Forelimb muscle (tissue), 1 donor: ENCODE data around the gene WDR4. TPM values are rescaled to one million over a fixed set of nuclear protein-coding genes. Genes with fewer than 3 reads are reported as not detected.
A peak's percentile ranks its signal among the peaks of the same experiment; 100 is the strongest.
"Not testable (repeated sequence)": the region's sequence is repeated elsewhere in the genome, so short reads cannot be mapped to it uniquely, and the experiment has no call there.

ENCODE experiments used
- DNase-seq: peaks from one replicate; pipeline ENCODE4 v3.0.0-alpha.2; 2013; ENCODE audit warnings: low read depth
- polyA plus RNA-seq: library from polyadenylated mRNA; unstranded; fragments of 120-200 nt; gene quantifications from one replicate; pipeline ENCODE4 v1.2.1, GENCODE V29; 2013; ENCODE audit not compliant: insufficient read length

WDR4 gene
- polyA plus RNA-seq, 1 donor = 8.0 TPM

GRCh38 chr21:42878678-42878992 lies 704 bp downstream of the WDR4 start:
- no peak for DNase-seq

- not testable (repeated sequence) for DNase-seq
These were observed 3.5 kb downstream of the WDR4 start for GRCh38 chr21:42875811-42876210.

GRCh38 chr21:42873096-42873495 lies 6.2 kb downstream of the WDR4 start:
- no peak for DNase-seq

- no peak for DNase-seq
These were observed 11.1 kb downstream of the WDR4 start for GRCh38 chr21:42868196-42868595.

GRCh38 chr21:42865776-42866160 lies 13.6 kb downstream of the WDR4 start:
- no peak for DNase-seq

- DNase-seq = peak; percentile 20
These were observed 14.2 kb downstream of the WDR4 start for GRCh38 chr21:42864815-42865775.

DNA sequence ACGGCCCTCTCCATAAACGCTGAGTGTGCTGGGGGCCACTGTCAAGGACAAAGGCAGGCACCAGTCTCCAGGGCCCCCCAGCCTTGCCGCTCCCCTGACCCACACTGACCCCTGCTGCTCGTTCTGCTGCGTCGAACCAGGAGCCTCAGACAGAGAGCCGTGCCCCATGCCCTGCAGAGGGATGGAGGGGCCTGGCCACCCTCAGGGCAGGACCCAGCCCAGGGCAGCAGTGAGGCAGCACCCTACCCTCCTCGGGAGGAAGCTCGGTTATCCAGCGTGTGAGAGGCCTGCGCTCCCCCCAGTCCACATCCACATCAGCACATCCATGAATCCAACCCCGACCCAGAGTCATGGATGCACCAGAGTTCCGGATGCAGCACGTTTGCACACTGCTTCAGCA lies 15.1 kb downstream of the WDR4 start:
- no peak for DNase-seq

GRCh38 chr21:42863504-42863870 lies 15.9 kb downstream of the WDR4 start:
- no peak for DNase-seq

GRCh38 chr21:42862774-42863503 lies 16.4 kb downstream of the WDR4 start:
- DNase-seq = no peak

DNA sequence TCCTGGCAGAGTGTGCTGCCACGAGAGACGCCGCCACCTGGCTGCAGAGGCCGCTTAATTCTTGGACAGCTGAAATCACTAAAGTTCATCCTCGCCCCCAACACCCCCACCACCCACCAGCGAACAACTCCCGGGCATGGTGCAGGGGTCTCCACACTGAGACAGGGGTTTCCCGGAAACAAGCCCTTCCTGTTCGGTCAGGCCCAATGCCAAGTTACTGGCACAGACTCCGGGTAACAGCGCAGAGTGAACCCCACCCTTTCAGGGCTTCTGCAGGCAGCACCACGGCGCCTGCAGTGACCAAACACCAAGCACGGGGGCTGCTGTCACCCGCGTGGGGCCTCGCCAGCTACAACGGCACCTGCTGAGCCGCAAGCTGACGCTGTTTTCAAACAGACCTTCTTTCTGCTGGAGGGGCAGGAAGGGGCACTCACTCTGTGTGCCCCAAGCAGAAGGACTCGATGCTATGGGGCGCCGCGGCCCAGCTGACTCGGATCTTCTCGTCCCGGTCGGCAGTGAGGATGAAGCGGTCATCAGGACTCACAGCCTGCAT lies 17.4 kb downstream of the WDR4 start:
- DNase-seq = no peak

GRCh38 chr21:42861311-42861847 lies 18.0 kb downstream of the WDR4 start:
- no peak for DNase-seq

DNA sequence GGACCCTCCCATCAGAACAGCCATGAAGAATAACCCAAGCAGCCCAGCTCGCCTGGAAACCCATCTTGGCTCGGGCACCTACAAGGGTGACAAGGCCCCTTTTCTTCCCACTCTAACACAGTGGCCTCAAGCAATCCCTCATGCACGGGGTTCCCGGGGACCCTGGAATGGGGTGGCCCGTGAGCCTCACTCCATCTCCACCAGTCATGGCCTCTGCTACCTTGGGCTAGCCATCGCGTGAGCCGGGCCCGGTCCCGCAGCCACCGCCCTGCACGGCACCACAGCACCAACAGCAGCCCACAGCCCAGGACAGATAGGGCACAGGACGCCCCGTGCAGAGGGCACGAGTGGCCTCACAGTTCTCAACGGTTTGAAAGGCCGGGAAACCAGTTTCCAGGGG lies 19.0 kb downstream of the WDR4 start:
- no peak for DNase-seq

DNA sequence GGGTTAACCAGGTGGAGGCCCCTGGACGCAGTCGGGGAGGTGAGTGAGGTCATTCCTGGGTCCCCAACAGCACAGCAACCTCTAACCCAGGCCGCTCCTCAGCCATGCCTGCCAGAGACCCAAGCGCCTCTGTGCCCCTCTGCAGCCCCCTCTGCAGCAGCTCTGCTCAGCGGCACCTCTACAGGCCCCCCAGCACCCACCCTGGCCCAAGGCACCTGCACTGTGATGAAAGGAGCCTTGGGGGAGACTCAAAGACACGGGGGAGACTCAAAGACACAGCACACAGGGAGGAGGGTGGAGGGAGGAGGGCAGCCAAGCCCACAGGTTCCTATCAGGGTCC lies 19.5 kb downstream of the WDR4 start:
- no peak for DNase-seq

DNA sequence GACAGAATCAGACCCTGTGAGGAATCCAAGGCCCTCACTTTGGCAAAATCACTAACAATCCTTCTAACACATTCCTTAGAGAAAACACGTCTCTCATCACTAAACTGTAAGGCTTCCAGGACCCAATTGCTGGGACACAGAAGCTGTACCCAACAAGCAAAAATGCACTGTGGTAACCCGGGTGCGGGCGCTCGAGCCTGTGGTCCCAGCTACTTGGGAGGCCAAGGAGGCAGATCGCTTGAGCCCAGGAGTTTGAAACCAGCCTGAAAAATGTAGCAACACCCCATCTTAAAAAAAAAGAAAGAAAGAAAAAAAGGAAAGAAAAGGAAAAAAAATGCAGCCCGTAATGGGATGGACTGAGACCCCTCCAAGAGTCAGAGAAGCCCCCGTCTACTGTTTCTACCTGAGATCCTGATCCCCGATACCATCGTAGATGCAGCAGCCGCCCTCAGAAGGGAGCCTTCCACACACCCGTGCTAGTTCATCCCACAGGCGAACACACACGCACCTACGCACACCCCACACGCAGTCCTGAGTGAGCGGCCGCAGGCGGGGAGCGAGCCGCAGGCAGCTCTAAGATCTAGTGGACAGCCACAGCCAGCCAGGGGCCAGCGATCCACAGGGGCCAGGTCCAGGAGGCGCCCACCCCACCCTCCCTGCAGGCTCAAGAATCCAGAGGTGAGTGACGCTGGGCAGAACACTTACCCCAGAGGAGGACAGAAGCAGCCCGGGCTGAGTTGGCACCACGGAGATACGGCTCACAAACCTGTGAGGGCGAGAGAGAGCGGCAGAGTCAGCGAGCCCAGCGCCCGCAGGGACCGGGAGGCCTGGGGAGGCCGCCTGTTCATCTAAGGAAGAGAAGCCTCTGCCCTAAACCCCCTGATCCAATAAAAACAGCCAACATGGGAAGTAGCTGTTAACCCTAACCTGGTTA lies 20.1 kb downstream of the WDR4 start:
- no peak for DNase-seq

- DNase-seq = no peak
These were observed 21.0 kb downstream of the WDR4 start for GRCh38 chr21:42858185-42858847.

DNA sequence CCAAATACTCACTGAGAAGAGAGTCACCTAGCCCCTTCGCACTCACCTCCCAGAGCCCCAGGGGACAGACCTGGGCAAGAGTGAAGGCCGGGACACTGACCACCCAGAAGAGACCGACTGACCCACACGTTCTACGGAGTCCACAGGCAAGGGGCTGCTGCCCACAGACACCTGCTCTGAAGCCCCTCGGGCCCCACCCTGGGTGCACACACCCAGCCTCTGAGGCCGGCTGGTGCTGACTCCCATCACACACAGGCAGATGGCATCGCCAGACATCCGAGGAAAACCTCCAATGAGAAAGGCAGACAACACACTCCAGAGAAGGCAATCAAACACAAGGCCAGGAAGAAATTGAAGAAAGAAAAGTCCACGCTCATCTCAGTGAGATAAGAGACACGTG lies 22.1 kb downstream of the WDR4 start:
- DNase-seq = no peak

DNA sequence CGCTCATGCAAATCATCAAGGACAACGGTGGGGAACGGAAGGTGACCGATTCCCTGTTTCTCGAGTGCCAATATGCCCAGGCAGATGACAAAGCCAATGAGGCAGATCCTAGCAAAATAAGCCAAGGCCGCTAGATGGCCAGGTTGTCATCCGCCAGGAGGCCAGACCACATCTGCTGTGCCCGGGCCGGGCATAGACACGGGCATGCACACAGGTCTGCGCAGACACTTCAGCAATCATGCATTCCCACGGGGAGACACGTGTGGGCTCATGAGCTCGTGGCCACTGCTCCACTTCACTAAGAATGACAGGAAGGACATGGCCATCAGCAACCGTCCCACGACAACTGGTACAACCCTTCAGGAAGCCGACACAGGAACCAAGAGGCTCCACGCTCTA lies 23.4 kb downstream of the WDR4 start:
- no peak for DNase-seq

DNA sequence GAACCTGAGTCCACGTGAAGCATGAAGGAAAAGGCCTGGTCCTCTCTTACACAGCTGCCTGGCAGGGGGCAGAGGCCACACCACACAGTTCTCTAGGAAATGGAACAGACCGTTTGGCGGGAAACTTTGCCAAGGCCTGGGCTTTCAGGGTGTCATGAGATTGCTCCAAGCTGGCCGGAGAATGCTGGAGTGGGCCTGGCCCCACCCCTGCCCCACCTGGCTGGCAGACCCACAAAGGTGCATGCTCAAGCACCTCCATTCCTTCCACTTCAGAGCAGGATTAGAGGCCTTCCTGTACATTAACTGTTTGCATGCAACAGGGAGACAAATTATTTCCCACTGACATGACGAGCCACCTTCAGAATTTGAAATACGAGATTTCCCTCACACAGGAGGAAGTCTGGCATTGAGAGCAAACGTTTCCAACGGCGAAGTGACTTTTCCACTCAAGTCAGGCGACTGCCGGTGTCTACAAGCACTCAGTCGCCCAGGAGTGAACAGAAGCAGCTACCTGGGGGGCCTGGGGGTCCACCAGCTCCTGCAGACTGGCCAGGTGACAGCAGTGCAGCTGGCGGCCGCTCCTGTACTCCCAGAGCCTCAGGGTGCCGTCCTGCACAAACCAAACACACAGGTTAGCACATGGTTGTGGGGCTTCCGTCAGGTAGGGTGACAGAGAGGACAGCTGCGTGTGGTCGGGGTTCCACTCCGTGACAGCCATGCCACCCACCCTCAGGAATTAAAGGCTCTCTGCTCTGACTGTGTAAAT lies 24.0 kb downstream of the WDR4 start:
- no peak for DNase-seq

DNA sequence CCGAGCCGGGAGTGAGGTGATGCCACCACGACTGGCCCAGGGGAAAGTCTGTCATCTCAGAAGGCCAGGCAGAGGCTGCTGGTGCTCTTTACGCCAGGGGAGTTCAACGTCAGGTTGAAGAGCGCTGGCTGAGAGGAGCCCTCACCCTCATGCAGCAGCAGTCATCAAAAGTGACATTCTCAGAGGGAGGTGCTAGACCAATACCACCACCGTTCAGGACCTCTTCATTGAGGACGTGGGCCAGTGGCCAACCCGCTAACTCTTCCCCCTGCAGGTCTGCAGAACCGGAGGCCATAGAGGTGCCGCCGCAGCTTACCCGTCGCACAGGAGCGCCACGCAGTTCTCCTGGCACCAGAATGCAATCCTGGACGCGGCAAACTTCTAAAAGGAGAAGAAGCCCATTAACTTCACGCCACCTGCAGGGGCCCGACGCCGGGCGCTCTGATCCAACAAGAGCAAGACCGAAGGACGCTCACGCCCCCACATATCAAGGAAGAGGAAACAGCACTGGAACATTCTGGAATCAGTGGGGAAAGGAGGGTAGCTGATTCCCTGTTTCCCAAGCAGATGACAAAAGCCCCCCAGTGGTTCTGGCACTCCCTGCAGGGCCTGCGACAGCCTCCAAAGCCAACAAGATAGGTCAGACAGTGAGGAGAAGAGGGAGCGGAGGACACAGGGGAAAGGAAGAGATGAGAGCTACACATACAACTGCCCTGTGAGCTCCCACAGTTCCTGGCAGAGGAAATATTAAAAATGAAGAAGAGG lies 24.9 kb downstream of the WDR4 start:
- no peak for DNase-seq

DNA sequence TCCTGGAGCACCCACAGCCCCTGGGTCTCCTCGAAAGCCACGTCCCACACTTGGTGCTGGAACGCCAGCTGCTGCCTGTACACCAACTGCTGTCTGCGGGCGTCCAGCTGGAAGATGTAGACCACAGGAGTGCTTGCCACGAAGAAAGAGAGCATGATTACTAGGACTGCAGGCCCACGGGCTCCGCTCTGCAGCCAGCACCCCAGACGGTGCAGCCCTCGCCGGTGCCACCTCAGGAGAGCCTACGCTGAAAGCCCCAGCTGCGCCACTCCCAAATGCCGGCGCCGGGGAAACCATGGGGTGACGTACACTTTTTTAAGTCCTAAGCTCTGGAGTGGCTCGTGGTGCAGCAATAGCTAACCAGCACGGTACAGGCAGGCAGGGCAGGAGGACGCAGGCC lies 25.7 kb downstream of the WDR4 start:
- DNase-seq = no peak
